ENCODE measurements around the gene ARHGAP40. TPM values are rescaled to one million over a fixed set of nuclear protein-coding genes. Genes with fewer than 3 reads are reported as not detected.

The ARHGAP40 gene
- total and polyA plus RNA-seq, 2 of the 4 experiments (the other 2 are of a cell fraction), result not detected

DNA sequence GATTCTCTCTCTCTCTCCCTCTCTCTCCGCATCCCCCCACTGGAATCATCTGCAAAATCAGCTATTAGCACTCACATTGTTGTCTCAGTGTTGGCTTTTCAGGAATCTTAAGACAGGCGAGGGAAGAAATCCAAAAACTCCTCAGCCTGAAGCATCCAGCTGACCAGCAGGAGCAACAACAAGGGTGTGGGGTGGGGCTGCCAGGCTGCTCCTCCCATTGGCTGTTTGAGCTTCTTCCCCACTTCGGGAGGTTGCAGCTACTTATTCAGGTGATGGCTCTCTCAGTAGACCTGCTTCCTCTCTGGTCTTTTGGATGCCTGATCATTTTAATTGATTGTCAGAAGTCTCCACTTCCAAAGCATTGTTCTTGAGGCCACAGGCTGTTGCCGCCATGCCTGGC is 98.5 kb downstream of the ARHGAP40 start:
- no peak overlapping the region for H2AFZ ChIP-seq (replicated peaks; ENCODE audit: low read length, poor library complexity)
- H3K27me3 ChIP-seq (ENCODE audit: control insufficient read depth, insufficient read depth, low read length), result peaks cover 5% of the 10 kb centered on the region
- no peaks in the 10 kb centered on the region; the same call in 1 of the 2 replicates for H3K9me1 ChIP-seq (ENCODE audit: insufficient read depth, low read length)
- H3K4me2 ChIP-seq (ENCODE audit: low read depth, low read length), result no peak overlapping the region
- no peaks in the 10 kb centered on the region for H3K4me1 ChIP-seq (ENCODE audit: control insufficient read depth, insufficient read depth, low read length)
- dilution Hi-C loops (cut with HindIII; ENCODE audit: low sequenced_read_pairs, unreplicated experiment) (no loop called here), in situ Hi-C loops (cut with MboI; ENCODE audit: low sequenced_read_pairs) (no loop called here), intact Hi-C loops (cut with micrococcal nuclease) (no loop called here)
- ATAC-seq (ENCODE audit: low read depth) (no peak), DNase-seq (no peak)
- 0% methylated on average over 1 of the region's 4 CpGs; no CpG with 5 or more reads in 1 of the 2 experiments for WGBS, 2 experiments (ENCODE audit: extremely low coverage in 2 of 2, insufficient read length in 1 of 2)
- H4K8ac ChIP-seq (ENCODE audit: low read depth in 2 of 2, low read length in 2 of 2), result no peak overlapping the region
- no peak overlapping the region for H3K27ac ChIP-seq (ENCODE audit: insufficient read depth, low read length)
- H3K56ac ChIP-seq (ENCODE audit: extremely low read depth, insufficient read depth, low read length), result no peak overlapping the region
- no peaks in the 10 kb centered on the region for H3K79me1 ChIP-seq (ENCODE audit: low read depth in 1 of 2, low read length in 2 of 2)
- H3K36me3 ChIP-seq (ENCODE audit: control insufficient read depth, insufficient read depth, low read length), result no peaks in the 10 kb centered on the region
- no peak overlapping the region for H2AK9ac ChIP-seq (replicated peaks; ENCODE audit: low read depth, low read length, poor library complexity)
- BruUV-seq (replicated peaks), result no TSS peak
- no peak overlapping the region for H2AK5ac ChIP-seq (ENCODE audit: low read depth, low read length)
- no peak overlapping the region for H3K4me3 ChIP-seq (ENCODE audit: insufficient read depth, low read depth, low read length)
- no peak overlapping the region for H2BK120ac ChIP-seq (ENCODE audit: low read depth, low read length)
- H3K9ac ChIP-seq (ENCODE audit: low read depth, low read length), result no peak overlapping the region
- H2BK20ac ChIP-seq (ENCODE audit: low read depth, low read length), result no peak overlapping the region
- no peak for TF ChIP-seq CEBPB (IDR thresholded peaks at IDR 0.05; ENCODE audit: low read depth, low read length)
- no peak for TF ChIP-seq MAFK (IDR thresholded peaks at IDR 0.05; ENCODE audit: low read depth, low read length)
- TF ChIP-seq, protein P1, sequence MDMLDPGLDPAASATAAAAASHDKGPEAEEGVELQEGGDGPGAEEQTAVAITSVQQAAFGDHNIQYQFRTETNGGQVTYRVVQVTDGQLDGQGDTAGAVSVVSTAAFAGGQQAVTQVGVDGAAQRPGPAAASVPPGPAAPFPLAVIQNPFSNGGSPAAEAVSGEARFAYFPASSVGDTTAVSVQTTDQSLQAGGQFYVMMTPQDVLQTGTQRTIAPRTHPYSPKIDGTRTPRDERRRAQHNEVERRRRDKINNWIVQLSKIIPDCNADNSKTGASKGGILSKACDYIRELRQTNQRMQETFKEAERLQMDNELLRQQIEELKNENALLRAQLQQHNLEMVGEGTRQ (IDR thresholded peaks at IDR 0.05; ENCODE audit: low read depth, low read length), result no peak
- no peak for TF ChIP-seq MXI1 (IDR thresholded peaks at IDR 0.05; ENCODE audit: borderline replicate concordance, low read depth, low read length)
- TF ChIP-seq, protein P2, sequence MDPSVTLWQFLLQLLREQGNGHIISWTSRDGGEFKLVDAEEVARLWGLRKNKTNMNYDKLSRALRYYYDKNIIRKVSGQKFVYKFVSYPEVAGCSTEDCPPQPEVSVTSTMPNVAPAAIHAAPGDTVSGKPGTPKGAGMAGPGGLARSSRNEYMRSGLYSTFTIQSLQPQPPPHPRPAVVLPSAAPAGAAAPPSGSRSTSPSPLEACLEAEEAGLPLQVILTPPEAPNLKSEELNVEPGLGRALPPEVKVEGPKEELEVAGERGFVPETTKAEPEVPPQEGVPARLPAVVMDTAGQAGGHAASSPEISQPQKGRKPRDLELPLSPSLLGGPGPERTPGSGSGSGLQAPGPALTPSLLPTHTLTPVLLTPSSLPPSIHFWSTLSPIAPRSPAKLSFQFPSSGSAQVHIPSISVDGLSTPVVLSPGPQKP (IDR thresholded peaks at IDR 0.05; ENCODE audit: borderline replicate concordance, low read depth, low read length), result no peak
- TF ChIP-seq RAD21 (IDR thresholded peaks at IDR 0.05; ENCODE audit: low read length), result no peak
- no peak for TF ChIP-seq CTCF (conservative IDR thresholded peaks at IDR 0.05; ENCODE audit: low read depth, low read length)
- no peak for TF ChIP-seq NFE2L2 (IDR thresholded peaks at IDR 0.05; ENCODE audit: low read depth, low read length)
- TF ChIP-seq RFX5 (IDR thresholded peaks at IDR 0.05; ENCODE audit: low read depth, low read length), result no peak
- TF ChIP-seq BHLHE40 (IDR thresholded peaks at IDR 0.05; ENCODE audit: low read depth, low read length), result no peak
- TF ChIP-seq MAZ (IDR thresholded peaks at IDR 0.05; ENCODE audit: borderline replicate concordance, low read depth, low read length), result no peak
- no peak for TF ChIP-seq FOS (IDR thresholded peaks at IDR 0.05; ENCODE audit: low read depth, low read length)
- TF ChIP-seq RCOR1 (IDR thresholded peaks at IDR 0.05; ENCODE audit: insufficient replicate concordance, low read length), result no peak
- ChIA-PET CTCF (no interaction called here), POLR2A (ENCODE audit: unreplicated experiment) (no interaction called here)
- H4K20me1 ChIP-seq (ENCODE audit: insufficient read depth, low read length), result no peaks in the 10 kb centered on the region
- no peak overlapping the region for H3K23ac ChIP-seq (ENCODE audit: low read depth, low read length)
- no peak overlapping the region for H2BK5ac ChIP-seq (ENCODE audit: low read depth, low read length, poor library complexity, severe bottlenecking)
- no peak overlapping the region for H3K18ac ChIP-seq (ENCODE audit: low read depth, low read length)
- no peak overlapping the region for H4K91ac ChIP-seq (ENCODE audit: insufficient read depth, low read depth, low read length)
- H4K5ac ChIP-seq (ENCODE audit: low read depth, low read length), result no peak overlapping the region
- H3K14ac ChIP-seq (replicated peaks; ENCODE audit: low read depth, low read length), result no peak overlapping the region
- no peaks in the 10 kb centered on the region for H3K9me3 ChIP-seq (ENCODE audit: control insufficient read depth, insufficient read depth, low read length)
- H3K4ac ChIP-seq (ENCODE audit: low read depth, low read length), result no peak overlapping the region
- no peak overlapping the region for H2BK15ac ChIP-seq (ENCODE audit: low read depth, low read length)

Data from IMR-90 (cell line).